Lung (tissue), 12 donors: Measurements from ENCODE around the gene HIRA. TPM values are rescaled to one million over a fixed set of nuclear protein-coding genes. Genes with fewer than 3 reads are reported as not detected.

Experiments
- ATAC-seq: fragments of 200-7000 bp; cut with Tn5 transposase; one replicate; pipeline ENCODE4 v1.9.1; 2020; ENCODE audit warnings: moderate number of reproducible peaks; ENCODE audit not compliant: insufficient read depth, low FRiP score
- DNase-seq, 3 donors: peaks; one replicate each; pipeline ENCODE4 v3.0.0-alpha.2; 2013 to 2017
- H3K27ac ChIP-seq, 2 donors: one replicate each; pipeline ENCODE4 v1.5.1; 2013; ENCODE audit warnings: mild to moderate bottlenecking in 2 of 2, moderate library complexity in 2 of 2, control low read depth in 1 of 2, inconsistent platforms in 1 of 2, low read depth in 1 of 2, low read length in 1 of 2
- H3K27me3 ChIP-seq, 3 donors: one replicate each; pipeline ENCODE4 v1.5.1; 2013; ENCODE audit warnings: low read length in 2 of 3; ENCODE audit not compliant: control insufficient read depth in 3 of 3, insufficient read depth in 3 of 3
- H3K36me3 ChIP-seq, 4 donors: one replicate each; pipeline ENCODE4 v1.5.1; 2013; ENCODE audit warnings: low read length in 4 of 4, mild to moderate bottlenecking in 1 of 4, moderate library complexity in 1 of 4; ENCODE audit not compliant: control insufficient read depth in 4 of 4, insufficient read depth in 4 of 4
- H3K4me1 ChIP-seq, 5 donors: one replicate each; pipeline ENCODE4 v1.5.1; 2013; ENCODE audit warnings: low read length in 5 of 5, mild to moderate bottlenecking in 2 of 5, moderate library complexity in 1 of 5; ENCODE audit not compliant: control insufficient read depth in 5 of 5, insufficient read depth in 5 of 5
- H3K4me3 ChIP-seq: one replicate; pipeline ENCODE4 v1.5.1; 2013; ENCODE audit warnings: mild to moderate bottlenecking, control low read depth, moderate library complexity
- H3K9ac ChIP-seq, 2 donors: one replicate each; pipeline ENCODE4 v1.5.1; 2013; ENCODE audit warnings: low read length in 2 of 2, control low read depth in 1 of 2; ENCODE audit not compliant: insufficient read depth in 1 of 2
- H3K9me3 ChIP-seq, 4 donors: one replicate each; pipeline ENCODE4 v1.5.1; 2013; ENCODE audit warnings: low read length in 3 of 4, mild to moderate bottlenecking in 1 of 4, moderate library complexity in 1 of 4; ENCODE audit not compliant: control insufficient read depth in 4 of 4, insufficient read depth in 3 of 4
- CTCF ChIP-seq: IDR thresholded peaks from 2 replicates; pipeline ENCODE4 v1.5.1; 2012; ENCODE audit warnings: mild to moderate bottlenecking; ENCODE audit errors: control extremely low read depth, extremely low read depth
- WGBS, 2 donors: extraction: QIAGEN DNeasy Blood & Tissue Kit; methylation state at CpG; one replicate each; pipeline ENCODE4 v1.1.7; 2013; 5-methylcytosine and 5-hydroxymethylcytosine counted together
- polyA plus RNA-seq, 2 donors: library from polyadenylated mRNA; stranded (reverse); fragments of 200-250 nt; gene quantifications; one replicate each; pipeline ENCODE4 v1.2.1, GENCODE V29; 2013
- total RNA-seq, 2 donors: library from RNA; depleted of rRNA in 1 of 2; stranded (reverse); fragments of >200 nt in 1 of 2; gene quantifications; one replicate each; pipeline ENCODE4 v1.2.1, GENCODE V29; 2014 to 2021
- donor health status: control.
- donor health status: control.
- donor health status: Bipolar disorder and iron deficiency.
- donor health status: healthy.
- donor health status: DM: yes; HTN: yes; CAD: no.

The HIRA gene
- total and polyA plus RNA-seq, 4 donors = 7.5 to 27.2 (median 17.3) TPM

DNA sequence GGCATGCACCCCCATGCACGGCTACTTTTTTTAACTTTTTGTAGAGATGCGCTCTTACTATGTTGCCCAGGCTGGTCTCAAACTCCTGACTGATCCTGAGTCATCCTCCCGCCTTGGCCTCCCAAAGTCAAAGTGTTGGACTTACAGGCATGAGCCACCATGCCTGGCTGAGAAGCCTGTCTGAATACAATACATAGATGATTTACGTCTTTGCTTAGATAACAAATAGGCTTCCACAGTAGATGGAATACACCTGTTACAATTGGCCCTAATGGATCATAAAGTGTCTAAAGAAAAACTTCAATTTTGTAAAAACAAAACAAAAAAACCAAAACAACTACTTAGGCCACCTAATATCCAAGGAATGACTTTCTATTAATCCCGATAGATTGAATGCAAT lies 127.0 kb downstream of the HIRA start:
- H3K27me3 ChIP-seq = no peaks in the 10 kb centered on the region
- H3K27ac ChIP-seq = no peak overlapping the region
- no peak for TF ChIP-seq CTCF
- no peaks in the 10 kb centered on the region for H3K4me1 ChIP-seq
- 94 to 96% methylated on average over 5 of the region's 5 CpGs for WGBS, 2 donors
- H3K36me3 ChIP-seq = no peaks in the 10 kb centered on the region
- H3K4me3 ChIP-seq = no peak overlapping the region
- H3K9me3 ChIP-seq = no peaks in the 10 kb centered on the region
- ATAC-seq = no peak
- DNase-seq = no peak
- H3K9ac ChIP-seq = no peak overlapping the region

DNA sequence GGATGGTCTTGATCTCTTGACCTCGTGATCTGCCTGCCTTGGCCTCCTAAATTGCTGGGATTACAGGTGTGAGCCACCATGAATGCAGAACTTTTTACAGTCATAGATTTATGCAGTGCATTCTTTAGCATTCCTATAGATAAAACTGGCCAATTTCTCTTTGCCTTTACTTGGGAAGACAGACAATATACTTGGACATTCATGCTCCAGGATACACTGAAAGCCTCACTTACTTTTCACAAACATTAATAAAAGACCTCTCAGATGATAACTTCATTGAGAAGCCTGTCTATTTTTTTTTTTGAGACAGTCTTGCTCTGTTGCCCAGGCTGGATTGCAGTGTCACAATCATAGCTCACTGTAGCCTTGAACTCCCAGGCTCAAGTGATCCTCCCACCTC lies 127.7 kb downstream of the HIRA start:
- Histone ChIP-seq H3K4me3 (no peak overlapping the region), H3K36me3 (no peaks in the 10 kb centered on the region), H3K27me3 (no peaks in the 10 kb centered on the region), H3K9me3 (no peaks in the 10 kb centered on the region), H3K27ac (no peak overlapping the region), H3K9ac (no peak overlapping the region), H3K4me1 (no peaks in the 10 kb centered on the region)
- TF ChIP-seq CTCF = no peak
- ATAC-seq (no peak), DNase-seq (no peak)
- WGBS, 2 donors = 56 to 59% methylated on average over 1 of the region's 1 CpG

GRCh38 chr22:19295733-19296132 lies 135.8 kb downstream of the HIRA start:
- Histone ChIP-seq H3K9me3 (no peaks in the 10 kb centered on the region), H3K36me3 (no peaks in the 10 kb centered on the region), H3K4me1 (peaks cover 1 to 11% (median 4%) of the 10 kb centered on the region in 5 donors), H3K4me3 (no peak overlapping the region), H3K9ac (no peak overlapping the region), H3K27ac (no peak overlapping the region), H3K27me3 (no peaks in the 10 kb centered on the region)
- no peak for TF ChIP-seq CTCF
- DNase-seq = no peak
- no peak for ATAC-seq
